SK-N-SH (cell line): ENCODE data around the gene DNAH1. TPM values are rescaled to one million over a fixed set of nuclear protein-coding genes. Genes with fewer than 3 reads are reported as not detected.

ENCODE experiments used
- CTCF ChIA-PET: fragments of 300-600, 350-600 bp; formaldehyde crosslinking; extraction: SDS; loops from one replicate; lab custom pipeline; 2021; lab: Yijun Ruan, JAX
- POLR2A ChIA-PET: fragments of 350-600 bp; sonication (Branson Sonifier 250); formaldehyde crosslinking; extraction: SDS; loops from one replicate; lab custom pipeline; 2020; ENCODE audit warnings: antibody characterized with exemption, inconsistent platforms; lab: Yijun Ruan, JAX
- DNase-seq: peaks from one replicate; pipeline ENCODE4 v3.0.0; 2012
- H2AFZ ChIP-seq: fragments of 200-600 bp; sonication (generic); 2 replicates; pipeline ENCODE4 v1.8.1; 2016; ENCODE audit warnings: antibody characterized with exemption, mild to moderate bottlenecking, low read depth
- H3F3A ChIP-seq: fragments of 200-600 bp; sonication (generic); replicated peaks from 2 replicates; pipeline ENCODE3; 2016; ENCODE audit warnings: antibody characterized with exemption, mild to moderate bottlenecking; ENCODE audit not compliant: insufficient read depth
- H3K27ac ChIP-seq, 2 experiments: fragments of 200-500 bp in 1 of 2; fragments of 200-600 bp in 1 of 2; sonication (Bioruptor generic) in 1 of 2; sonication (generic), shearing (Covaris generic) in 1 of 2; 2 replicates each; pipeline versions ENCODE4 v1.5.1 to v1.6.1; 2014 to 2016; ENCODE audit warnings: low read depth in 2 of 2, inconsistent platforms in 1 of 2, low read length in 1 of 2, mild to moderate bottlenecking in 1 of 2, mixed read lengths in 1 of 2
- H3K27me3 ChIP-seq: fragments of 200-600 bp; sonication (generic), shearing (Covaris generic); 2 replicates; pipeline ENCODE4 v1.6.1; 2016; ENCODE audit warnings: mixed run types; ENCODE audit not compliant: insufficient read depth
- H3K36me3 ChIP-seq, 2 experiments: fragments of 200-500 bp in 1 of 2; fragments of 200-600 bp in 1 of 2; sonication (Bioruptor generic) in 1 of 2; sonication (generic) in 1 of 2; replicated peaks in 1 of 2; 2 replicates each; pipeline versions ENCODE3 to v1.5.1; 2014 to 2016; ENCODE audit warnings: low read length in 1 of 2, mild to moderate bottlenecking in 1 of 2; ENCODE audit not compliant: insufficient read depth in 2 of 2, control insufficient read depth in 1 of 2
- H3K4me1 ChIP-seq, 2 experiments: fragments of 200-500 bp in 1 of 2; fragments of 200-600 bp in 1 of 2; sonication (Bioruptor generic) in 1 of 2; sonication (generic), shearing (Covaris generic) in 1 of 2; 2 replicates each; pipeline versions ENCODE4 v1.5.1 to v1.6.1; 2014 to 2016; ENCODE audit warnings: low read depth in 1 of 2, low read length in 1 of 2, mixed run types in 1 of 2; ENCODE audit not compliant: insufficient read depth in 2 of 2, control insufficient read depth in 1 of 2
- H3K4me2 ChIP-seq: fragments of 200-600 bp; sonication (generic), shearing (Covaris generic); 2 replicates; pipeline ENCODE4 v1.6.1; 2017; ENCODE audit warnings: mixed run types
- H3K4me3 ChIP-seq, 2 experiments: fragments of 200-500 bp in 1 of 2; fragments of 200-600 bp in 1 of 2; sonication (Bioruptor generic) in 1 of 2; sonication (generic), shearing (Covaris generic) in 1 of 2; 2 replicates each; pipeline versions ENCODE4 v1.5.1 to v1.8.1; 2014 to 2016; ENCODE audit warnings: low read depth in 2 of 2, inconsistent platforms in 1 of 2, low read length in 1 of 2, mild to moderate bottlenecking in 1 of 2, mixed read lengths in 1 of 2, moderate library complexity in 1 of 2
- H3K79me2 ChIP-seq: fragments of 200-600 bp; sonication (generic); 2 replicates; pipeline ENCODE4 v1.8.1; 2017; ENCODE audit warnings: mild to moderate bottlenecking; ENCODE audit not compliant: insufficient read depth
- H3K9ac ChIP-seq: fragments of 200-600 bp; sonication (generic); 2 replicates; pipeline ENCODE4 v1.6.1; 2017; ENCODE audit warnings: mixed run types
- H3K9me2 ChIP-seq: fragments of 200-600 bp; sonication (generic); 2 replicates; pipeline ENCODE4 v1.6.1; 2017; ENCODE audit warnings: mixed run types
- H3K9me3 ChIP-seq: fragments of 200-600 bp; sonication (generic); 2 replicates; pipeline ENCODE4 v1.6.1; 2017; ENCODE audit warnings: mixed run types, mild to moderate bottlenecking, moderate library complexity
- H4K20me1 ChIP-seq: fragments of 200-600 bp; sonication (generic); 2 replicates; pipeline ENCODE4 v1.6.1; 2017; ENCODE audit warnings: mild to moderate bottlenecking, mixed run types; ENCODE audit not compliant: insufficient read depth
- CTCF ChIP-seq: fragments of 200-600 bp; sonication (generic); IDR thresholded peaks from 2 replicates; pipeline ENCODE4 v1.6.1; 2017; ENCODE audit warnings: antibody characterized with exemption, mild to moderate bottlenecking, moderate library complexity
- EP300 ChIP-seq, 2 experiments: IDR thresholded peaks; 2 replicates each; pipeline versions ENCODE4 v1.4.0 to v1.6.1; 2012; ENCODE audit warnings: borderline replicate concordance in 1 of 2, low read depth in 1 of 2, low read length in 1 of 2
- EZH2phosphoT487 ChIP-seq: fragments of 200-600 bp; sonication (generic); IDR thresholded peaks from 2 replicates; pipeline ENCODE4 v1.6.1; 2017; ENCODE audit warnings: low read depth, mixed run types, mild to moderate bottlenecking, antibody characterized with exemption, moderate library complexity, borderline replicate concordance
- FOSL2 ChIP-seq: IDR thresholded peaks from 2 replicates; pipeline ENCODE4 v1.4.0; 2012; ENCODE audit warnings: low read depth, mild to moderate bottlenecking, moderate library complexity, borderline replicate concordance
- FOXJ3 ChIP-seq: sonication (generic); formaldehyde crosslinking; IDR thresholded peaks from 2 replicates; pipeline ENCODE4 v1.5.1; 2020; ENCODE audit warnings: mild to moderate bottlenecking, missing genetic modification reagents
- FOXM1 ChIP-seq: IDR thresholded peaks from 2 replicates; pipeline ENCODE4 v1.4.0; 2012; ENCODE audit warnings: low read depth, mild to moderate bottlenecking
- MEF2A ChIP-seq: IDR thresholded peaks from 2 replicates; pipeline ENCODE4 v1.4.0; 2012; ENCODE audit warnings: low read depth, borderline replicate concordance
- NFIC ChIP-seq: IDR thresholded peaks from 2 replicates; pipeline ENCODE4 v1.4.0; 2012; ENCODE audit warnings: borderline replicate concordance
- RAD21 ChIP-seq: IDR thresholded peaks from 2 replicates; pipeline ENCODE4 v1.6.1; 2012; ENCODE audit warnings: mild to moderate bottlenecking, low read length
- RCOR1 ChIP-seq: fragments of 150-350 bp; IDR thresholded peaks from 2 replicates; pipeline ENCODE4 v1.6.1; 2017; ENCODE audit warnings: antibody characterized with exemption, low read length
- RFX5 ChIP-seq: IDR thresholded peaks from 2 replicates; pipeline ENCODE4 v1.6.1; 2012; ENCODE audit warnings: mild to moderate bottlenecking, improper control_type of control experiment, low read length
- SMC3 ChIP-seq: IDR thresholded peaks from 2 replicates; pipeline ENCODE4 v1.6.1; 2012; ENCODE audit warnings: low read depth, low read length, improper control_type of control experiment
- WGBS: methylation state at CpG from one replicate; pipeline ENCODE4 v1.1.6; 2017; ENCODE audit warnings: low lambda C conversion rate; 5-methylcytosine and 5-hydroxymethylcytosine counted together
- polyA plus RNA-seq, 3 experiments: library from polyadenylated mRNA; depleted of rRNA; stranded (reverse); fragments of >200 nt; gene quantifications; 2 replicates each; pipeline ENCODE4 v1.2.3, GENCODE V29; 2012
- TF ChIP-seq, protein P1 (sequence below): IDR thresholded peaks from 2 replicates; pipeline ENCODE4 v1.4.0; 2012; ENCODE audit warnings: low read depth, borderline replicate concordance
- TF ChIP-seq, protein P2 (sequence below): IDR thresholded peaks from 2 replicates; pipeline ENCODE4 v1.4.0; 2012; ENCODE audit warnings: low read depth, borderline replicate concordance
- TF ChIP-seq, protein P3 (sequence below): IDR thresholded peaks from 2 replicates; pipeline ENCODE4; 2012

DNAH1 gene
- polyA plus RNA-seq, 1 of the 3 experiments (the other 2 are of a cell fraction) = 5.1 TPM

DNA sequence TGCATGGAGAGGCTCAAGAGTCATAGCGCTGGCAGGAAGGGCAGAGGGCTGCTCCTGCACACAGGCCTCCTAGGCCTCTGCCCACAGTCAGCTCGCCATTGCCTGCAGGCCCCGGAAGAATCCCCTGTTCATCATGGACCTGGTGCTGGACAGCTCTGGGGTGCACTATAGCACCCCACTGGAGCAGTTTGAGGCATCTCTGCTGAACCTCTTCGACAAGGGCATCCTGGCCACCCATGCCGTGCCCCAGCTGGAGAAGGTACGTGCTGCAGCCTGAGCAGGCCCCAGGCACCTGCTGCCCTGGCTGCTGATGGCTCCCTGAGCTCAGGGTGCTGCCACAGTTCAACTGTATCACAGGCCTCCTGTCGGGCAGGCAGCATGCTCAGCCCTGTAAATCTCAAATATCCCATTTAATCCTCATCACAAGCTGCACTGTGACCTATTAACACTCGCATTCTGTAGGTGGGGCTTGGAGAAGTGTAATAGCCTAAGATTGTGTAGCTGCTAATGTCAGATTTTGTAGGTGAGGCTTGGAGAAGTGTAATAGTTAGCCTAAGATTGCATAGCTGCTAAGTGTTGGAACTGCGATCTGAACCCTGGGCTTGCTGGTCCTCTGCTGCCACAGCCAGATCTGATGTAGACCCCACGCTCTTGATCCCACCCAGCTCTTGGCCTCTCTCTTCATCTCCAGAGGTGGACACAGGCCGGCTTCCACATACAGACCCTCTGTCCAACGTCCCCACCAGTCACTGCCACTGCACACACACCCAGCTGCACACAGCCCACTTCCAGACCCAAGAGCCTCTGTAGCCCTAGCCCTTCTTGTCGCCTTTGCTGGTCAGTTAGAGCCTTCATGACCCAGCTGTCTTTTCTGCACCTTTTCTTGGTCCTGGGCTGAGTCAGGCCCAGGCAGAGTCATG, 31.9 kb downstream of the DNAH1 start:
- no peak overlapping the region for H2AFZ ChIP-seq
- TF ChIP-seq RFX5 (no peak), SMC3 (no peak), RAD21 (no peak), RCOR1 (no peak), EZH2phosphoT487 (no peak), CTCF (no peak), FOXM1 (no peak), NFIC (no peak), MEF2A (no peak), EP300 (IDR thresholded peaks at IDR 0.05; ENCODE audit: borderline replicate concordance in 1 of 2, low read depth in 1 of 2, low read length in 1 of 2) (no peak), FOXJ3 (CRISPR knock-in tag) (no peak), FOSL2 (no peak)
- TF ChIP-seq, protein P1, sequence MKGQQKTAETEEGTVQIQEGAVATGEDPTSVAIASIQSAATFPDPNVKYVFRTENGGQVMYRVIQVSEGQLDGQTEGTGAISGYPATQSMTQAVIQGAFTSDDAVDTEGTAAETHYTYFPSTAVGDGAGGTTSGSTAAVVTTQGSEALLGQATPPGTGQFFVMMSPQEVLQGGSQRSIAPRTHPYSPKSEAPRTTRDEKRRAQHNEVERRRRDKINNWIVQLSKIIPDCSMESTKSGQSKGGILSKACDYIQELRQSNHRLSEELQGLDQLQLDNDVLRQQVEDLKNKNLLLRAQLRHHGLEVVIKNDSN = no peak
- TF ChIP-seq, protein P2, sequence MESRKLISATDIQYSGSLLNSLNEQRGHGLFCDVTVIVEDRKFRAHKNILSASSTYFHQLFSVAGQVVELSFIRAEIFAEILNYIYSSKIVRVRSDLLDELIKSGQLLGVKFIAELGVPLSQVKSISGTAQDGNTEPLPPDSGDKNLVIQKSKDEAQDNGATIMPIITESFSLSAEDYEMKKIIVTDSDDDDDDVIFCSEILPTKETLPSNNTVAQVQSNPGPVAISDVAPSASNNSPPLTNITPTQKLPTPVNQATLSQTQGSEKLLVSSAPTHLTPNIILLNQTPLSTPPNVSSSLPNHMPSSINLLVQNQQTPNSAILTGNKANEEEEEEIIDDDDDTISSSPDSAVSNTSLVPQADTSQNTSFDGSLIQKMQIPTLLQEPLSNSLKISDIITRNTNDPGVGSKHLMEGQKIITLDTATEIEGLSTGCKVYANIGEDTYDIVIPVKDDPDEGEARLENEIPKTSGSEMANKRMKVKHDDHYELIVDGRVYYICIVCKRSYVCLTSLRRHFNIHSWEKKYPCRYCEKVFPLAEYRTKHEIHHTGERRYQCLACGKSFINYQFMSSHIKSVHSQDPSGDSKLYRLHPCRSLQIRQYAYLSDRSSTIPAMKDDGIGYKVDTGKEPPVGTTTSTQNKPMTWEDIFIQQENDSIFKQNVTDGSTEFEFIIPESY = no peak
- TF ChIP-seq, protein P3, sequence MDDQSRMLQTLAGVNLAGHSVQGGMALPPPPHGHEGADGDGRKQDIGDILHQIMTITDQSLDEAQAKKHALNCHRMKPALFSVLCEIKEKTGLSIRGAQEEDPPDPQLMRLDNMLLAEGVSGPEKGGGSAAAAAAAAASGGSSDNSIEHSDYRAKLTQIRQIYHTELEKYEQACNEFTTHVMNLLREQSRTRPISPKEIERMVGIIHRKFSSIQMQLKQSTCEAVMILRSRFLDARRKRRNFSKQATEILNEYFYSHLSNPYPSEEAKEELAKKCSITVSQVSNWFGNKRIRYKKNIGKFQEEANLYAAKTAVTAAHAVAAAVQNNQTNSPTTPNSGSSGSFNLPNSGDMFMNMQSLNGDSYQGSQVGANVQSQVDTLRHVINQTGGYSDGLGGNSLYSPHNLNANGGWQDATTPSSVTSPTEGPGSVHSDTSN = no peak
- no peaks in the 10 kb centered on the region for H3K27me3 ChIP-seq
- CTCF ChIA-PET = interaction anchor here (1.1 to 32.8 kb wide), 6 partner anchors 8 to 128 kb away, joined by 3 to 504 read pairs (median 6); partner anchors contain the start of gene GLYCTK
- H3F3A ChIP-seq = no peaks in the 10 kb centered on the region
- POLR2A ChIA-PET = no interaction called here
- H3K36me3 ChIP-seq = no peaks in the 10 kb centered on the region
- no peaks in the 10 kb centered on the region for H3K4me1 ChIP-seq
- H3K9me3 ChIP-seq = no peaks in the 10 kb centered on the region
- no peak overlapping the region for H3K9ac ChIP-seq
- DNase-seq = no peak
- H3K4me2 ChIP-seq = no peak overlapping the region
- H4K20me1 ChIP-seq = no peaks in the 10 kb centered on the region
- no peaks in the 10 kb centered on the region for H3K79me2 ChIP-seq
- H3K9me2 ChIP-seq = no peaks in the 10 kb centered on the region
- H3K27ac ChIP-seq = no peak overlapping the region
- no peak overlapping the region for H3K4me3 ChIP-seq
- 78% methylated on average over 6 of the region's 13 CpGs for WGBS
